GM20431 (cell line): ENCODE results near the gene KLHL17.
"Not testable (repeated sequence)": the region's sequence is repeated elsewhere in the genome, so short reads cannot be mapped to it uniquely, and the experiment has no call there.

Source experiments
- in situ Hi-C: fragments of 300-500 bp; cut with MseI, MboI; formaldehyde crosslinking; loops from one replicate; pipeline ENCODE4 v1.15.0; 2020; ENCODE audit warnings: low sequenced_read_pairs; ENCODE audit not compliant: unreplicated experiment

The KLHL17 gene

GRCh38 chr1:945688-946556 lies 14.5 kb upstream of the KLHL17 start:
- in situ Hi-C loops, result no loop called here

- in situ Hi-C loops, result not testable (repeated sequence)
These were observed 13.6 kb upstream of the KLHL17 start for GRCh38 chr1:946811-947210.

GRCh38 chr1:947958-948357 lies 12.4 kb upstream of the KLHL17 start:
- in situ Hi-C loops, result no loop called here

- in situ Hi-C loops, result no loop called here
These were observed 10.1 kb upstream of the KLHL17 start for GRCh38 chr1:950268-950667.

GRCh38 chr1:950881-951280 lies 9.5 kb upstream of the KLHL17 start:
- in situ Hi-C loops, result no loop called here

- in situ Hi-C loops, result no loop called here
These were observed 9.0 kb upstream of the KLHL17 start for GRCh38 chr1:951364-951763.

- in situ Hi-C loops, result no loop called here
These were observed 8.2 kb upstream of the KLHL17 start for GRCh38 chr1:952201-952600.

- in situ Hi-C loops, result no loop called here
These were observed 7.8 kb upstream of the KLHL17 start for GRCh38 chr1:952603-953002.

GRCh38 chr1:953524-954320 lies 6.7 kb upstream of the KLHL17 start:
- in situ Hi-C loops, result no loop called here

- in situ Hi-C loops, result no loop called here
These were observed 5.5 kb upstream of the KLHL17 start for GRCh38 chr1:954927-955326.

GRCh38 chr1:955474-955873 lies 4.9 kb upstream of the KLHL17 start:
- in situ Hi-C loops, result no loop called here

GRCh38 chr1:956636-957035 lies 3.7 kb upstream of the KLHL17 start:
- in situ Hi-C loops, result no loop called here

- in situ Hi-C loops, result no loop called here
These were observed 1.3 kb upstream of the KLHL17 start, which contains the start of gene NOC2L for GRCh38 chr1:958823-959730. NOC2L (minus strand) TSS chr1:959256; CDS start chr1:959240, 16 bp downstream.

- in situ Hi-C loops, result no loop called here
These were observed 537 bp upstream of the KLHL17 start for GRCh38 chr1:959731-960362.

- in situ Hi-C loops, result no loop called here
These were observed 817 bp downstream of the KLHL17 start for GRCh38 chr1:961132-961669.

GRCh38 chr1:962381-963300 lies 2.3 kb downstream of the KLHL17 start:
- in situ Hi-C loops, result no loop called here

GRCh38 chr1:963301-963651 lies 2.9 kb downstream of the KLHL17 start:
- in situ Hi-C loops, result no loop called here

GRCh38 chr1:963746-964525 lies 3.6 kb downstream of the KLHL17 start:
- in situ Hi-C loops, result no loop called here
